HL-60 (cell line): ENCODE measurements around the gene CD164L2.
A peak's percentile ranks its signal among the peaks of the same experiment; 100 is the strongest.

Experiments used
- GABPA ChIP-seq: IDR thresholded peaks from 2 replicates; pipeline ENCODE4 v1.6.1; 2012; ENCODE audit warnings: low read depth
- TF ChIP-seq, protein P1 (sequence below): IDR thresholded peaks from 2 replicates; pipeline ENCODE4 v1.6.1; 2012; ENCODE audit warnings: low read depth; ENCODE audit not compliant: insufficient replicate concordance
- TF ChIP-seq, protein P2 (sequence below): IDR thresholded peaks from one replicate; pipeline ENCODE4 v1.5.1; 2011; ENCODE audit warnings: low read length, control low read depth, inconsistent platforms; ENCODE audit not compliant: insufficient read depth

GRCh38 chr1:27402349-27402754, 19.2 kb upstream of the CD164L2 start:
- TF ChIP-seq, protein P1, sequence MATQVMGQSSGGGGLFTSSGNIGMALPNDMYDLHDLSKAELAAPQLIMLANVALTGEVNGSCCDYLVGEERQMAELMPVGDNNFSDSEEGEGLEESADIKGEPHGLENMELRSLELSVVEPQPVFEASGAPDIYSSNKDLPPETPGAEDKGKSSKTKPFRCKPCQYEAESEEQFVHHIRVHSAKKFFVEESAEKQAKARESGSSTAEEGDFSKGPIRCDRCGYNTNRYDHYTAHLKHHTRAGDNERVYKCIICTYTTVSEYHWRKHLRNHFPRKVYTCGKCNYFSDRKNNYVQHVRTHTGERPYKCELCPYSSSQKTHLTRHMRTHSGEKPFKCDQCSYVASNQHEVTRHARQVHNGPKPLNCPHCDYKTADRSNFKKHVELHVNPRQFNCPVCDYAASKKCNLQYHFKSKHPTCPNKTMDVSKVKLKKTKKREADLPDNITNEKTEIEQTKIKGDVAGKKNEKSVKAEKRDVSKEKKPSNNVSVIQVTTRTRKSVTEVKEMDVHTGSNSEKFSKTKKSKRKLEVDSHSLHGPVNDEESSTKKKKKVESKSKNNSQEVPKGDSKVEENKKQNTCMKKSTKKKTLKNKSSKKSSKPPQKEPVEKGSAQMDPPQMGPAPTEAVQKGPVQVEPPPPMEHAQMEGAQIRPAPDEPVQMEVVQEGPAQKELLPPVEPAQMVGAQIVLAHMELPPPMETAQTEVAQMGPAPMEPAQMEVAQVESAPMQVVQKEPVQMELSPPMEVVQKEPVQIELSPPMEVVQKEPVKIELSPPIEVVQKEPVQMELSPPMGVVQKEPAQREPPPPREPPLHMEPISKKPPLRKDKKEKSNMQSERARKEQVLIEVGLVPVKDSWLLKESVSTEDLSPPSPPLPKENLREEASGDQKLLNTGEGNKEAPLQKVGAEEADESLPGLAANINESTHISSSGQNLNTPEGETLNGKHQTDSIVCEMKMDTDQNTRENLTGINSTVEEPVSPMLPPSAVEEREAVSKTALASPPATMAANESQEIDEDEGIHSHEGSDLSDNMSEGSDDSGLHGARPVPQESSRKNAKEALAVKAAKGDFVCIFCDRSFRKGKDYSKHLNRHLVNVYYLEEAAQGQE = no peak
- TF ChIP-seq, protein P2, sequence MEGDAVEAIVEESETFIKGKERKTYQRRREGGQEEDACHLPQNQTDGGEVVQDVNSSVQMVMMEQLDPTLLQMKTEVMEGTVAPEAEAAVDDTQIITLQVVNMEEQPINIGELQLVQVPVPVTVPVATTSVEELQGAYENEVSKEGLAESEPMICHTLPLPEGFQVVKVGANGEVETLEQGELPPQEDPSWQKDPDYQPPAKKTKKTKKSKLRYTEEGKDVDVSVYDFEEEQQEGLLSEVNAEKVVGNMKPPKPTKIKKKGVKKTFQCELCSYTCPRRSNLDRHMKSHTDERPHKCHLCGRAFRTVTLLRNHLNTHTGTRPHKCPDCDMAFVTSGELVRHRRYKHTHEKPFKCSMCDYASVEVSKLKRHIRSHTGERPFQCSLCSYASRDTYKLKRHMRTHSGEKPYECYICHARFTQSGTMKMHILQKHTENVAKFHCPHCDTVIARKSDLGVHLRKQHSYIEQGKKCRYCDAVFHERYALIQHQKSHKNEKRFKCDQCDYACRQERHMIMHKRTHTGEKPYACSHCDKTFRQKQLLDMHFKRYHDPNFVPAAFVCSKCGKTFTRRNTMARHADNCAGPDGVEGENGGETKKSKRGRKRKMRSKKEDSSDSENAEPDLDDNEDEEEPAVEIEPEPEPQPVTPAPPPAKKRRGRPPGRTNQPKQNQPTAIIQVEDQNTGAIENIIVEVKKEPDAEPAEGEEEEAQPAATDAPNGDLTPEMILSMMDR = peak; percentile 23
- TF ChIP-seq GABPA = no peak
